Activated CD8-positive, alpha-beta memory T cell treated with anti-CD3 and anti-CD28 coated beads, Interleukin-2, amount 50 U/mL, for 4 hours (primary cell): Measurements from ENCODE around the gene BAG2.
A peak's percentile ranks its signal among the peaks of the same experiment; 100 is the strongest.

Experiments
- DNase-seq: peaks from one replicate; pipeline ENCODE4 v3.0.0-alpha.2; 2020

The BAG2 gene

GRCh38 chr6:57177545-57178265, 5.6 kb downstream of the BAG2 start:
- no peak for DNase-seq

GRCh38 chr6:57180596-57180995, 8.5 kb downstream of the BAG2 start:
- no peak for DNase-seq

GRCh38 chr6:57182017-57182432, 9.9 kb downstream of the BAG2 start:
- DNase-seq, result no peak

- no peak for DNase-seq
Measured at GRCh38 chr6:57183336-57183735, 11.2 kb downstream of the BAG2 start.

GRCh38 chr6:57190140-57190539, 18.0 kb downstream of the BAG2 start:
- no peak for DNase-seq

GRCh38 chr6:57193177-57193576, 21.1 kb downstream of the BAG2 start:
- no peak for DNase-seq

- DNase-seq, result no peak
Measured at GRCh38 chr6:57195457-57195856, 23.3 kb downstream of the BAG2 start.

- no peak for DNase-seq
Measured at GRCh38 chr6:57198926-57199636, 27.0 kb downstream of the BAG2 start.

- no peak for DNase-seq
Measured at GRCh38 chr6:57201718-57202117, 29.6 kb downstream of the BAG2 start.

GRCh38 chr6:57205550-57206328, 33.6 kb downstream of the BAG2 start:
- no peak for DNase-seq

- DNase-seq, result no peak
Measured at GRCh38 chr6:57207141-57207540, 35.0 kb downstream of the BAG2 start.

- DNase-seq, result no peak
Measured at GRCh38 chr6:57207872-57208271, 35.7 kb downstream of the BAG2 start.

- DNase-seq, result no peak
Measured at GRCh38 chr6:57209030-57209429, 36.9 kb downstream of the BAG2 start.

GRCh38 chr6:57210060-57210459, 37.9 kb downstream of the BAG2 start:
- DNase-seq, result no peak

GRCh38 chr6:57215260-57215659, 43.1 kb downstream of the BAG2 start:
- no peak for DNase-seq

GRCh38 chr6:57216235-57217101, 44.3 kb downstream of the BAG2 start:
- no peak for DNase-seq

- no peak for DNase-seq
Measured at GRCh38 chr6:57217270-57217669, 45.1 kb downstream of the BAG2 start.

GRCh38 chr6:57220083-57220703, 48.1 kb downstream of the BAG2 start:
- DNase-seq, result no peak

GRCh38 chr6:57221191-57221935, 49.2 kb downstream of the BAG2 start:
- DNase-seq, result peak; percentile 55

GRCh38 chr6:57221936-57222742, 50.0 kb downstream of the BAG2 start, which contains the start of gene RAB23:
Gene RAB23 (minus strand): TSS chr6:57222307. CDS start chr6:57210380, 11,927 bp downstream.
- peak; percentile 81 for DNase-seq

GRCh38 chr6:57222743-57223077, 50.6 kb downstream of the BAG2 start:
- DNase-seq, result no peak
